ENCODE measurements around the gene TLL1. TPM values are rescaled to one million over a fixed set of nuclear protein-coding genes. Genes with fewer than 3 reads are reported as not detected.

Gene TLL1
- total and polyA plus RNA-seq, 2 experiments from 2014 or later: 0.18 to 2.4 TPM

DNA sequence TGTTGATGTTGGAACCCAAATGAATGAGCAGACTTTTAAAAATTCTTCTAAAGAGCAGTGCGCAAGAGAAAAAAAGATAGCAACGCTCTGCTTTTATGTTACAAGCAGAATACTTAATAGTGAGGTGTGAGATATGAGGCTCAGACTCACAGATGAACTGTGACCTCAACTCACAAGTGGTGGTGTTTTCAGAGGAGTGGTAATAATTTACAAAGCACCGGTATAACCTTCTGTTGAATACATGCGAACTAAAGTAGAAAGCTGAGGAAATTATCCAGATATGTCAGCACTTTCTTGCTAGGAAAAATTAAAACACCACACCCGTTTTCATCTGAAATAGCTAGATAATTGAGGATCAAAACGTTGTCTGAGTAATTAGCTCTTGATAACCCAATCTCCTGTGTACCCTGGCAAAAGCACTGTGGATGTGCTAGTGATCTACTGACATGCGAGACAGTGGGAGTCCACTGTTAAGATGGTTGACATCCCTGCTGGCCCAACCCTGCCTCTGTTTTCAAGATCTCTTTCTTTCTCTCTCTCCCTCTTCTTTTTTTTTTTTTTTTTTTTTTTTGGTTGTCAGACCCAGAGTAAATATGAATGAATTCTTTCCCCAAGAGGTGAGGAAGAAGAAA is 6.9 kb upstream of the TLL1 start (continued):
- TF ChIP-seq, protein P1, sequence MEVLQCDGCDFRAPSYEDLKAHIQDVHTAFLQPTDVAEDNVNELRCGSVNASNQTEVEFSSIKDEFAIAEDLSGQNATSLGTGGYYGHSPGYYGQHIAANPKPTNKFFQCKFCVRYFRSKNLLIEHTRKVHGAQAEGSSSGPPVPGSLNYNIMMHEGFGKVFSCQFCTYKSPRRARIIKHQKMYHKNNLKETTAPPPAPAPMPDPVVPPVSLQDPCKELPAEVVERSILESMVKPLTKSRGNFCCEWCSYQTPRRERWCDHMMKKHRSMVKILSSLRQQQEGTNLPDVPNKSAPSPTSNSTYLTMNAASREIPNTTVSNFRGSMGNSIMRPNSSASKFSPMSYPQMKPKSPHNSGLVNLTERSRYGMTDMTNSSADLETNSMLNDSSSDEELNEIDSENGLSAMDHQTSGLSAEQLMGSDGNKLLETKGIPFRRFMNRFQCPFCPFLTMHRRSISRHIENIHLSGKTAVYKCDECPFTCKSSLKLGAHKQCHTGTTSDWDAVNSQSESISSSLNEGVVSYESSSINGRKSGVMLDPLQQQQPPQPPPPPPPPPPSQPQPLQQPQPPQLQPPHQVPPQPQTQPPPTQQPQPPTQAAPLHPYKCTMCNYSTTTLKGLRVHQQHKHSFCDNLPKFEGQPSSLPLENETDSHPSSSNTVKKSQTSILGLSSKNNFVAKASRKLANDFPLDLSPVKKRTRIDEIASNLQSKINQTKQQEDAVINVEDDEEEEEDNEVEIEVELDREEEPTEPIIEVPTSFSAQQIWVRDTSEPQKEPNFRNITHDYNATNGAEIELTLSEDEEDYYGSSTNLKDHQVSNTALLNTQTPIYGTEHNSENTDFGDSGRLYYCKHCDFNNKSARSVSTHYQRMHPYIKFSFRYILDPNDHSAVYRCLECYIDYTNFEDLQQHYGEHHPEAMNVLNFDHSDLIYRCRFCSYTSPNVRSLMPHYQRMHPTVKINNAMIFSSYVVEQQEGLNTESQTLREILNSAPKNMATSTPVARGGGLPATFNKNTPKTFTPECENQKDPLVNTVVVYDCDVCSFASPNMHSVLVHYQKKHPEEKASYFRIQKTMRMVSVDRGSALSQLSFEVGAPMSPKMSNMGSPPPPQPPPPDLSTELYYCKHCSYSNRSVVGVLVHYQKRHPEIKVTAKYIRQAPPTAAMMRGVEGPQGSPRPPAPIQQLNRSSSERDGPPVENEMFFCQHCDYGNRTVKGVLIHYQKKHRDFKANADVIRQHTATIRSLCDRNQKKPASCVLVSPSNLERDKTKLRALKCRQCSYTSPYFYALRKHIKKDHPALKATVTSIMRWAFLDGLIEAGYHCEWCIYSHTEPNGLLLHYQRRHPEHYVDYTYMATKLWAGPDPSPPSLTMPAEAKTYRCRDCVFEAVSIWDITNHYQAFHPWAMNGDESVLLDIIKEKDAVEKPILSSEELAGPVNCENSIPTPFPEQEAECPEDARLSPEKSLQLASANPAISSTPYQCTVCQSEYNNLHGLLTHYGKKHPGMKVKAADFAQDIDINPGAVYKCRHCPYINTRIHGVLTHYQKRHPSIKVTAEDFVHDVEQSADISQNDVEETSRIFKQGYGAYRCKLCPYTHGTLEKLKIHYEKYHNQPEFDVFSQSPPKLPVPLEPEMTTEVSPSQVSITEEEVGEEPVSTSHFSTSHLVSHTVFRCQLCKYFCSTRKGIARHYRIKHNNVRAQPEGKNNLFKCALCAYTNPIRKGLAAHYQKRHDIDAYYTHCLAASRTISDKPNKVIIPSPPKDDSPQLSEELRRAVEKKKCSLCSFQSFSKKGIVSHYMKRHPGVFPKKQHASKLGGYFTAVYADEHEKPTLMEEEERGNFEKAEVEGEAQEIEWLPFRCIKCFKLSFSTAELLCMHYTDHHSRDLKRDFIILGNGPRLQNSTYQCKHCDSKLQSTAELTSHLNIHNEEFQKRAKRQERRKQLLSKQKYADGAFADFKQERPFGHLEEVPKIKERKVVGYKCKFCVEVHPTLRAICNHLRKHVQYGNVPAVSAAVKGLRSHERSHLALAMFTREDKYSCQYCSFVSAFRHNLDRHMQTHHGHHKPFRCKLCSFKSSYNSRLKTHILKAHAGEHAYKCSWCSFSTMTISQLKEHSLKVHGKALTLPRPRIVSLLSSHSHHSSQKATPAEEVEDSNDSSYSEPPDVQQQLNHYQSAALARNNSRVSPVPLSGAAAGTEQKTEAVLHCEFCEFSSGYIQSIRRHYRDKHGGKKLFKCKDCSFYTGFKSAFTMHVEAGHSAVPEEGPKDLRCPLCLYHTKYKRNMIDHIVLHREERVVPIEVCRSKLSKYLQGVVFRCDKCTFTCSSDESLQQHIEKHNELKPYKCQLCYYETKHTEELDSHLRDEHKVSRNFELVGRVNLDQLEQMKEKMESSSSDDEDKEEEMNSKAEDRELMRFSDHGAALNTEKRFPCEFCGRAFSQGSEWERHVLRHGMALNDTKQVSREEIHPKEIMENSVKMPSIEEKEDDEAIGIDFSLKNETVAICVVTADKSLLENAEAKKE (CRISPR knock-in tag; IDR thresholded peaks at IDR 0.05): no peak
- TF ChIP-seq STAT1 (IDR thresholded peaks at IDR 0.05; ENCODE audit: unreplicated experiment) (no peak), EZH2 (IDR thresholded peaks at IDR 0.05; ENCODE audit: low read depth, unreplicated experiment) (no peak), POLR2AphosphoS5 (IDR thresholded peaks at IDR 0.05; ENCODE audit: low read depth) (no peak), JUNB (IDR thresholded peaks at IDR 0.05; ENCODE audit: unreplicated experiment) (no peak), REST (IDR thresholded peaks at IDR 0.05; ENCODE audit: unreplicated experiment) (no peak), ZNF114 (CRISPR knock-in tag; IDR thresholded peaks at IDR 0.05) (no peak), ZNF331 (CRISPR knock-in tag; IDR thresholded peaks at IDR 0.05; ENCODE audit: low read depth) (no peak), EZH2phosphoT487 (IDR thresholded peaks at IDR 0.05; ENCODE audit: unreplicated experiment) (no peak), CREB1 (CRISPR knock-in tag; IDR thresholded peaks at IDR 0.05; ENCODE audit: low read depth) (no peak), CTCF (conservative IDR thresholded peaks at IDR 0.05; ENCODE audit: low read depth in 2 of 2) (no peak)

All from GM23338 (cell line).